ENCODE measurements around the gene RNF138. TPM values are rescaled to one million over a fixed set of nuclear protein-coding genes. Genes with fewer than 3 reads are reported as not detected.

The RNF138 gene, protein sequence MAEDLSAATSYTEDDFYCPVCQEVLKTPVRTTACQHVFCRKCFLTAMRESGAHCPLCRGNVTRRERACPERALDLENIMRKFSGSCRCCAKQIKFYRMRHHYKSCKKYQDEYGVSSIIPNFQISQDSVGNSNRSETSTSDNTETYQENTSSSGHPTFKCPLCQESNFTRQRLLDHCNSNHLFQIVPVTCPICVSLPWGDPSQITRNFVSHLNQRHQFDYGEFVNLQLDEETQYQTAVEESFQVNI
- total RNA-seq, result 10 to 100 TPM in 2 of 4 donors, 1 to 10 TPM in 2; 4.9 to 23.7 (median 9.1) TPM

GRCh38 chr18:32091724-32092421 is at the start of gene RNF138:
Gene RNF138 (plus strand): TSS chr18:32091874. CDS start chr18:32092777, 903 bp downstream.
- H3K4me3 ChIP-seq, result peak within 1 kb of the TSS; percentile 85 to 97 (median 92)
- H3K36me3 ChIP-seq, result no peaks in the 10 kb centered on the region
- in situ Hi-C loops (cut with MboI; ENCODE audit: low sequenced_read_pairs in 4 of 4), result loop anchor here in 2 of 4 donors (10.0 to 25.0 kb wide), 2 partner anchors 147 to 155 kb away; partner anchors contain the start of gene TRAPPC8 (in 2 of the 2)
- DNase-seq, result peak; percentile 82 to 89
- peak; percentile 71 to 74 for ATAC-seq
- no peak for TF ChIP-seq CTCF (IDR thresholded peaks at IDR 0.05 in 4 of 5, conservative IDR thresholded peaks at IDR 0.05 in 1 of 5)
- TF ChIP-seq POLR2A (IDR thresholded peaks at IDR 0.05), result peak; percentile 69 to 73
- peaks cover 37 to 38% of the 10 kb centered on the region in 2 donors for H3K4me1 ChIP-seq
- H3K9me3 ChIP-seq, result no peaks in the 10 kb centered on the region
- intact Hi-C loops (cut with DNase I; ENCODE audit: low total_unique reads), result loop anchor here (1.0 to 10.0 kb wide), 3 partner anchors 149 to 375 kb away; partner anchors contain the start of gene TRAPPC8
- H3K27me3 ChIP-seq, result no peaks in the 10 kb centered on the region
- peak within 1 kb of the TSS; percentile 98 to 100 (median 100) for H3K27ac ChIP-seq

DNA sequence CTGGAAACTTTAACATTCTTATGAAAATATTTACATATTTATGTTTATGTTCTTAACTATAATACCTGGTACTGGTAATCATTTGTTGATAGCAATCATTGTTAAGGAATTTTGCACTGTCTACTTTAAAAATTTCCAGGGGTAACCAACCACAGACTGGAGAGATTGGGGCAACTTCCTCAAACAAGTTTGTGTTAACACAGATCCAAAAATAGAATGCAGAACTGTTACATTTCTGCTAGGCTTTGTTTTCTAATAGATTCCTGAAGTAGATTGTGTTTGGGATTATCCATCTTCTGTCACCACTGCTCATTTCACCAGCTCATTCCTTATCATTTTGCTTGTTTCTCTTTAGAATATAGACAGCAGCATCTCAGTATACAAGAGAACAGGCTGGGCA is 49.3 kb upstream of the RNF138 start:
- Histone ChIP-seq H3K27me3 (no peaks in the 10 kb centered on the region), H3K4me3 (no peak overlapping the region), H3K36me3 (peaks cover 0 to 4% of the 10 kb centered on the region in 2 donors), H3K4me1 (no peaks in the 10 kb centered on the region), H3K27ac (no peak overlapping the region), H3K9me3 (no peaks in the 10 kb centered on the region)
- no peak for DNase-seq
- in situ Hi-C loops (cut with MboI; ENCODE audit: low sequenced_read_pairs in 4 of 4) (no loop called here), intact Hi-C loops (cut with DNase I; ENCODE audit: low total_unique reads) (no loop called here)
- no peak for ATAC-seq
- no peak for TF ChIP-seq POLR2A (IDR thresholded peaks at IDR 0.05)
- no peak for TF ChIP-seq CTCF (IDR thresholded peaks at IDR 0.05 in 4 of 5, conservative IDR thresholded peaks at IDR 0.05 in 1 of 5)

DNA sequence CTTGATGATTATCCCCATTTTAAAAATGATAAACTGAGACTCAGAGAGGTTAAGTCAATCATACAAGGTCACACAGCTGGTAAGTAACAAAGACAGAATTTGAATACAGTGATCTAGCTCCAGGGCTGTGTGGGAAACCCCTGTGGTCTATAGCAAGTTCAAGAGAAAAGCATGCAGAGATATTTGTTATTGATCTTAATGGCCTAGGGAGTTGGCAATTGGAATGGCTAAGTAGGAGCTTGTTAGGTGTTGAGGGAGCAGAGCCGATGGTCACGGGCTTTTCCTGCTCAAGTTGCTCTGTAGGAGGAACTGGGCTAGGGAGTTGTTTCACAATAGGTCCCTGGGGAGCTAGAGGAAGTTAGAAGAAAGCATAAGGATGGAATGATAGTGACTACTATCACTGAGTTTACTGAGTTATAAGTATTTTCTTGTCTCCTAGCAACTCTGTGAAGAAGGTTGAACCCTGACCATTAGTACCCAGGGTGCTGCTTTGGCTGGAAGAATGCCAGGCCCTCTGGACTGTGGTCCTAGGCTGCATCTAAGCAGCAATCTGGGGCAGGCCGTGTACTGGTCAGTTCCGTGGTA is 43.1 kb upstream of the RNF138 start:
- DNase-seq, result peak; percentile 19 to 41
- no peaks in the 10 kb centered on the region for H3K9me3 ChIP-seq

More for the DNA sequence above, 43.1 kb upstream of the RNF138 start:
- H3K36me3 ChIP-seq, result no peaks in the 10 kb centered on the region
- H3K4me3 ChIP-seq, result no peak overlapping the region
- peak; percentile 61 to 66 for ATAC-seq
- in situ Hi-C loops (cut with MboI; ENCODE audit: low sequenced_read_pairs in 4 of 4) (no loop called here), intact Hi-C loops (cut with DNase I; ENCODE audit: low total_unique reads) (no loop called here)
- no peak for TF ChIP-seq POLR2A (IDR thresholded peaks at IDR 0.05)
- TF ChIP-seq CTCF (IDR thresholded peaks at IDR 0.05 in 4 of 5, conservative IDR thresholded peaks at IDR 0.05 in 1 of 5), result no peak
- no peaks in the 10 kb centered on the region for H3K27me3 ChIP-seq
- H3K4me1 ChIP-seq, result peaks cover 0 to 3% of the 10 kb centered on the region in 2 donors
- H3K27ac ChIP-seq, result peak overlapping the region in 3 of 4 donors; percentile 32 to 56 (median 37)

All from gastrocnemius medialis (tissue), 4 donors.